ENCODE data around the gene TMEM259.

Gene TMEM259

DNA sequence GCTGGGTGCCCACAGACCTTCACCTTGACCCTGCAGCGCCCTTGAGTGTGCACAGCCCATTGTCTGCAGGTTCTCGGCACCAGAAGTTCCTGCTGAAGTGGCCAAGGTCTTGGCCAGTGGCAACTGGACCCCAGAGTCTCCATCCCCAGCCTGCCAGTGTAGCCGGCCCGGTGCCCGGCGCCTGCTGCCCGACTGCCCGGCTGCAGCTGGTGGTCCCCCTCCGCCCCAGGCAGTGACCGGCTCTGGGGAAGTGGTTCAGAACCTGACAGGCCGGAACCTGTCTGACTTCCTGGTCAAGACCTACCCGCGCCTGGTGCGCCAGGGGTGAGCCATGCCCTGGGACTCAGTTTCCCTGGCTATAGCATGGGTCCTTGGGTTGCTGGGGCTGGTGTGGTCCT, 34.1 kb upstream of the TMEM259 start:
- no peak for DNase-seq

DNA sequence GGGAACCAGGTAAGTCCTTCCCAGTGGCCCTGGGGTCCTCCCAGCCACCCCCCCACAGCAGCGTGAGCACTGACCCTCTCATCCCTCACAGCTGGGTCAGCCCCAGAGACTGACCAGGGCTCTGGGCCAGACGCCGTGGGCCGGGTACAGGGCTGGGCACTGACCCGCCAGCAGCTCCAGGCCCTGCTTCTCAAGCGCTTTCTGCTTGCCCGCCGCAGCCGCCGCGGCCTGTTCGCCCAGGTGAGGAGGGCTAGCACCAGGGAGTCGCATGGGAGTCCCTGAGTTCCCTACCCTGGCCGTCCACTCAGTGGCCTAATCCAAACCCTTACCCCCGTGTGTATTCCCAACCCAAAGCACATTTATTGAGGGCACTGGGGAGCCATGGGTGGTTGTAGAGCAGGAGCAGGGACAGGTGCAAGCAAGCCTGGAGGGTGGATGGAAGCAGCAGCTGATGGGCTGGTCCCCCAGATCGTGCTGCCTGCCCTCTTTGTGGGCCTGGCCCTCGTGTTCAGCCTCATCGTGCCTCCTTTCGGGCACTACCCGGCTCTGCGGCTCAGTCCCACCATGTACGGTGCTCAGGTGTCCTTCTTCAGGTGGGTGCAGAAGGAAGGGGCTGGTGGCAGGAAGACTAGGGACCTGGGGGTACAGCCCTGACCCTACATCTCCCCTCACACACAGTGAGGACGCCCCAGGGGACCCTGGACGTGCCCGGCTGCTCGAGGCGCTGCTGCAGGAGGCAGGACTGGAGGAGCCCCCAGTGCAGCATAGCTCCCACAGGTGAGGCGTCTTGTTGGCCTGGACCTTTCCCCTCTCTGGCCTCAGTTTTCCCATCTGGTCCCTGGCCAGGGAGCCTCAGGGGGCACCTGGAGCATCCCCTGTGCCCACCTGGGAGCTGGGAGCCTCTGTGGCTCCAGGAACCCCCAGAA, 33.4 kb upstream of the TMEM259 start:
- no peak for DNase-seq

DNA sequence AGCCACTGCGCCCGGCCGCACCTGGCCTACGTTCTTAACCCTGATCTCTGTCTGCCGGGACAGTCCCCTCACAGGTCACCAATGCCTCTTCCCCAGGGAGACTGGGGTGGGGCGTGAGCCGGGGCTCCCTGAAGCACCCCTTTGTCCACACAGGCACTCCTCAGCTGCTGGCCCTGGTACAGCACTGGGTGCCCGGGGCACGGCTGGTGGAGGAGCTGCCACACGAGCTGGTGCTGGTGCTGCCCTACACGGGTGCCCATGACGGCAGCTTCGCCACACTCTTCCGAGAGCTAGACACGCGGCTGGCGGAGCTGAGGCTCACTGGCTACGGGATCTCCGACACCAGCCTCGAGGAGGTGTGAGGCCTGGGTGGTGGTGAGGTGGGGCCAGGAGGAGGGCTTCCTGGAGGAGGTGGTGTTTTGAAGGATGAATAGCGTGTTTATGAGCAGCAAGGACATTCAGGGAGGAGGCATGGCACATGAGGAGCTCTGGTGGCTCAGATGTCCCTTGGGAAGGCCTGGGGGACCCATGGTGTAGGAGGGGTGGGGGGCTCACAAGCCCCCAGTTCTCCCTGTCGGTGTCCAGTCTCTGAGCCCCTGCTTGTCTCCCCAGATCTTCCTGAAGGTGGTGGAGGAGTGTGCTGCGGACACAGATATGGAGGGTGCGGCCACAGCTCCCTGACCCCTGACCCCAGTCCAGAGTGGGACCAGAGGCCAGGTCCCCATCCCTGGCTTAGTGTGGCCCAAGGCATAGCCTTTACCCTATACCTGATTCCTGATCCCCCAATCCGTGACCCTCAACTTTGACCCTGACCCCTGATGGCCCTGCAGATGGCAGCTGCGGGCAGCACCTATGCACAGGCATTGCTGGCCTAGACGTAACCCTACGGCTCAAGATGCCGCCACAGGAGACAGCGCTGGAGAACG, 32.5 kb upstream of the TMEM259 start:
- DNase-seq = no peak

DNA sequence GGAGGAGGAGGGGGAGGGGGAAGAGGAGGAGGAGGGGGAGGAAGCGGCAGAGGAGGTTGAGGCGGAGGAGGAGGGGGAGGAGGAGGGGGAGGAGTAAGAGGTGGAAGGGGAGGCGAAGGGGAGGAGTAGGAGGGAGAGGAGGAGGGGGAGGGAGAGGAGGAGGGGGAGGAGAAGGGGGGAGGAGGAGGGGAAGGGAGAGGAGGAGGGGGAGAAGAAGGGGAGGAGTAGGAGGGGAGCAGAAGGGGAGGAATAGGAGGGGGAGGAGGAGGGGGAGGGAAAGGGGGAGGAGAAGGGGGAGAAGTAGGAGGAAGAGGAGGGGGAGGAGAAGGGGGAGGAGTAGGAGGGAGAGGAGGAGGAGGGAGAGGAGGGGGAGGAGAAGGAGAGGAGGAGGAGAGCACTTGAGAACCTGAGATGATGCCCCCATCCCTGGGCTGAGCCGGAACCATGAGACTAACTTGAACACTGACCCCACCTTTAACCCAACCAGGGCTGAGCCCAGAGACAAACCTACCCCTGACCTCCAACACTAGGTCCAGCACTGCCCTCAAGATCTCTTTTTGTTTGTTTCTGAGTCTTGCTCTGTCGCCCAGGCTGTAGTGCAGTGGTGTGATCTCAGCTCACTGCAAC, 31.5 kb upstream of the TMEM259 start:
- DNase-seq = no peak

DNA sequence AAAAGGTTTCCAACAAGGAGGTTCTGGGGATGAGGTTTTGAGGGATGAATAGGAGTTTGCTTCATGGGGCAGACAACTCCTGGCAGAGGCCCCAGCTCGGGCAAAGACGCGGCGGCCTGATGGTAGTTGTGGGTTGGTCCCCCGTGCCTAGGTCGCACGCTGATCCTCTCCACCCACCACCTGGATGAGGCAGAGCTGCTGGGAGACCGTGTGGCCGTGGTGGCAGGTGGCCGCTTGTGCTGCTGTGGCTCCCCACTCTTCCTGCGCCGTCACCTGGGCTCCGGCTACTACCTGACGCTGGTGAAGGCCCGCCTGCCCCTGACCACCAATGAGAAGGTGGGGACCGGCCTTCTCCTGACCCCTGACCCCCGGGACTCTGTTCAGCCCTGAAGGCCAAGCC, 30.9 kb upstream of the TMEM259 start:
- no peak for DNase-seq

DNA sequence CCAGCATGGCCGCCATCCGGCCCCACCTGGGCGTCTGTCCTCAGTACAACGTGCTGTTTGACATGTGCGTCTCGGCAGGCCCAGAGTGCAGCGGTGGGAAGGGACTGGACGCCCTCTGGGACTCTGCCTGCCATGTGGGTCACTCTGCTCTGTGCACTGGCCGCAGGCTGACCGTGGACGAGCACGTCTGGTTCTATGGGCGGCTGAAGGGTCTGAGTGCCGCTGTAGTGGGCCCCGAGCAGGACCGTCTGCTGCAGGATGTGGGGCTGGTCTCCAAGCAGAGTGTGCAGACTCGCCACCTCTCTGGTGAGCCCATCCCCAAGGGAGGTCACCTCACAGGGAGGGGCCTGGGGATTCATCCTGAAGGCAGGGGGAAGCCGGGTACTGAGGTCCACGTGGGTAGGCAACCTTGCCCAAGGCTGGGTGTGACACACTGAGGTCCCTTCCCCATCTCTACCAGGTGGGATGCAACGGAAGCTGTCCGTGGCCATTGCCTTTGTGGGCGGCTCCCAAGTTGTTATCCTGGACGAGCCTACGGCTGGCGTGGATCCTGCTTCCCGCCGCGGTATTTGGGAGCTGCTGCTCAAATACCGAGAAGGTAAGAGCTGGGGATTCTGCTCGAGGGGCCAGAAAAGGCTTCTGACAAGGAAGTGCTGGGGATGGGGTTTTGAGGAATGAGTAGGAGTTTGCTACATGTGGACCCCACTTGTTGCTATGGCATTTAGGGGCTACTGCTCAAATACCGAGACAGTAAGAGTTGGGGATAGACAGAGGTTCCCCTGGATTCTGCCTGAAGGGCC, 30.3 kb upstream of the TMEM259 start:
- DNase-seq = no peak

DNA sequence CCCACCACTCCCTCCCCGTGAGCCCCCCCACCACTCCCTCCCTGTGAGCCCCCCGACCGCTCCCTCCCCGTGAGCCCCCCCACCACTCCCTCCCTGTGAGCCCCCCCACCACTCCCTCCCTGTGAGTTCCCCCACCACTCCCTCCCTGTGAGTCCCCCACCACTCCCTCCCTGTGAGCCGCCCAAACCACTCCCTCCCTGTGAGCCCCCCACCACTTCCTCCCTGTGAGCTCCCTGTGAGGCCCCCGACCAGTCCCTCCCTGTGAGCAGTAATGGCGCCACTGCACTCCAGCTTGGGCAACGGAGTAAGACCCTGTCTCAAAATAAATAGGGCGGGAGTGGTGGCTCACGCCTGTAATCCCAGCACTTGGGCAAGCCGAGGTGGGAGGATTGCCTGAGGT, 28.9 kb upstream of the TMEM259 start:
- DNase-seq = no peak

DNA sequence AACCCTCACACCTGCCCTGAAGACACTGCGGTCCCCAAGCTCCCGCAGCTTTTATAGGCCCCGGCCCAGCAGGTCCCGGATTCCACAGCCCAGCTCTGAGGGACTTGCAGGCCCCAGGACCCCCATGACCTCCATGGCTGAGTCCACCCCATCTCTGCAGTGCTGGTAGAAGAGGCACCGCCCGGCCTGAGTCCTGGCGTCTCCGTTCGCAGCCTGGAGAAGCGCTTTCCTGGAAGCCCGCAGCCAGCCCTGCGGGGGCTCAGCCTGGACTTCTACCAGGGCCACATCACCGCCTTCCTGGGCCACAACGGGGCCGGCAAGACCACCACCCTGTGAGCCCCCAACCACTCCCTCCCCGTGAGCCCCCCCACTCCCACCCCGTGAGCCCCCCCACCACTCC, 28.2 kb upstream of the TMEM259 start:
- DNase-seq = no peak

DNA sequence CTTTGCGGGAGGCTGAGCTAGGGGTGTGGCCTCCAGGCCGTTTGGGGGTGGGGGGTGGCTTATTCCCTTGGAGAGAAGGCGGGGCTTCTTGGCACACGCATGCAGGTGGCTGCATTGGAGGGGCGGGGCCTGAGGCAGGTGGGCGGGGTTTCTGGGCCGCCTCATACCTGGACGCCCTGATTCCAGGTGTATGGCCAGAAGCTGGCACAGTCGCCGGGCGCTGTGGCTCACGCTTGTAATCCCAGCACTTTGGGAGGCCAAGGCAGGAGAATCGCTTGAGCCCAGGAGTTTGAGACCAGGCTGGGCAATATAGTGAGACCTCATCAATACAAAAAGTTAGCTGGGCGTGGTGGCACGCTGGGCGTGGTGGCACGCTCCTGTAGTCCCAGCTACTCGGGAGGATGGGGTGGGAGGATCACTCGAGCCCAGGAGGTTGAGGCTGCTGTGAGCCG, 26.8 kb upstream of the TMEM259 start:
- no peak for DNase-seq

DNA sequence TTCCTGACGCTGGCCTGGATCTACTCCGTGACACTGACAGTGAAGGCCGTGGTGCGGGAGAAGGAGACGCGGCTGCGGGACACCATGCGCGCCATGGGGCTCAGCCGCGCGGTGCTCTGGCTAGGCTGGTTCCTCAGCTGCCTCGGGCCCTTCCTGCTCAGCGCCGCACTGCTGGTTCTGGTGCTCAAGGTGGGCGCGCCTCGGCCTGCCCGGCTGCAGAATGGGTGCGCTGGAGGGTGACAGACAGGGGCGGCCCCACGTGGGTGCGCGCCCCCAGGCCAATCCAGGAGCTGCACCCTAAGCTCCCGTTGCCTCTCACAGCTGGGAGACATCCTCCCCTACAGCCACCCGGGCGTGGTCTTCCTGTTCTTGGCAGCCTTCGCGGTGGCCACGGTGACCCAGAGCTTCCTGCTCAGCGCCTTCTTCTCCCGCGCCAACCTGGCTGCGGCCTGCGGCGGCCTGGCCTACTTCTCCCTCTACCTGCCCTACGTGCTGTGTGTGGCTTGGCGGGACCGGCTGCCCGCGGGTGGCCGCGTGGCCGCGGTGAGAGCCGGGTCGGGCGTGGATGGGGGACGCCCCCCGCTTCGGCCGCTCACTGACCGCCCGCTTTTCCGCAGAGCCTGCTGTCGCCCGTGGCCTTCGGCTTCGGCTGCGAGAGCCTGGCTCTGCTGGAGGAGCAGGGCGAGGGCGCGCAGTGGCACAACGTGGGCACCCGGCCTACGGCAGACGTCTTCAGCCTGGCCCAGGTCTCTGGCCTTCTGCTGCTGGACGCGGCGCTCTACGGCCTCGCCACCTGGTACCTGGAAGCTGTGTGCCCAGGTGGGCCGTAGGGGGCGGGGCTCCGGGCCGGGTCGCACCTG, 26.1 kb upstream of the TMEM259 start:
- DNase-seq = no peak

DNA sequence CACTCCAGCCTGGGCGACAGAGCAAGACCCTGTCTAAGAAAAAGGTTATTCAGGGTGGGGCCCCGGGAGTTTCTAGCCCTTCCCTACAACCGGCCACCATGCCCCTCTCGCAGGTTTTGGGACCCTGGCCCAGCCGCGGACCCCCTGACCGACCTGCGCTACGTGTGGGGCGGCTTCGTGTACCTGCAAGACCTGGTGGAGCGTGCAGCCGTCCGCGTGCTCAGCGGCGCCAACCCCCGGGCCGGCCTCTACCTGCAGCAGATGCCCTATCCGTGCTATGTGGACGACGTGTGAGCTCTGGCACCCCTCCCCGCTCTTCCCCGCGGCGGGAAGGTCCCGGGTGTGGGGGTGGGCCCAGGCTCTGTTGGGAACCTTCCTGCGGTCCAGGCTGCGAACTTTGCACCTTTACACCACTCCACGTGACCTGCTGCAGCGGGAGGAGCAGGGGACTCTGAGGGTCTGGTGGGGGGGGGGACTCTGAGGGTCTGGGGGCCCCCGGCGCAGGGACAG, 25.2 kb upstream of the TMEM259 start:
- no peak for DNase-seq

DNA sequence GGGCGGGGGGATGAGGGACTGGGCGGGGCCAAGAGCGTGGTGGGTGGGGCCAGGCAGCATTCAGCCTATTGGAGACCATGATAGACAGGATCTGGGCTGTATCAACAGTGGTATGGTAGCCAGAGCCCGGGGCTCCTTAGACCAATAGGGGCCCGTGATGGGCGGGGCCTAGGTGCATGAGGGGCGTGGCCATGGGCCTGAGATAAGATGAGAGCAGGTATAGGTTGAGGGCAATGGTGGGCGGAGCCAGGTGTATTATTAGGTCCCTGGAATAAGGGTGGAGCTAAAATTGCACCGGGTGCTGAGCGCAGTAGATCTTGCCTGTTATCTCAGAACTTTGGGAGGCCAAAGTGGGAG, 24.3 kb upstream of the TMEM259 start:
- peak; percentile 79 to 84 for DNase-seq

DNA sequence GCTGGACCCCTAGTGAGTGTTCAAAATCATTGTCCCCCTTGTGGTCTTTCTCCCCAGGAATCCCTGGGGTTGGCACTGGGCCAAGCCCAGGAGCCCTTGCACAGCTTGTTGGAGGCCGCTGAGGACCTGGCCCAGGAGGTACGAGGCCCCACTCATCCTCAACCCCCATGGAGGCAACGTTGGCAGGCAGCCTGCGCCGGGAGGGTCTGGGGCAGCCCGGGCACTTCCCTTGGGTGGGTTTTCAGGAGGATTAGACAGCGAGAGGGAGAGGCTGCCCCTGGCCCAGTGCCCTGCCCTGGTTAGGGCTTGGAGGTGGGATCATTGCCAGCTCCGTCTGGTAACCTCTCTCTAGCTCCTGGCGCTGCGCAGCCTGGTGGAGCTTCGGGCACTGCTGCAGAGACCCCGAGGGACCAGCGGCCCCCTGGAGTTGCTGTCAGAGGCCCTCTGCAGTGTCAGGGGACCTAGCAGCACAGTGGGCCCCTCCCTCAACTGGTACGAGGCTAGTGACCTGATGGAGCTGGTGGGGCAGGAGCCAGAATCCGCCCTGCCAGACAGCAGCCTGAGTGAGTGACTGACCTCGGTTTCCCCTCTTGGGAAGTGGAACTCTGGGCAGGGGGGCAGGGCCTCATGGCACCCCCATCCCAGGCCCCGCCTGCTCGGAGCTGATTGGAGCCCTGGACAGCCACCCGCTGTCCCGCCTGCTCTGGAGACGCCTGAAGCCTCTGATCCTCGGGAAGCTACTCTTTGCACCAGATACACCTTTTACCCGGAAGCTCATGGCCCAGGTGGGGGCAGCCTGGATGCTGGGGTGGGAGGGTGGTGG, 22.0 kb upstream of the TMEM259 start:
- no peak for DNase-seq

DNA sequence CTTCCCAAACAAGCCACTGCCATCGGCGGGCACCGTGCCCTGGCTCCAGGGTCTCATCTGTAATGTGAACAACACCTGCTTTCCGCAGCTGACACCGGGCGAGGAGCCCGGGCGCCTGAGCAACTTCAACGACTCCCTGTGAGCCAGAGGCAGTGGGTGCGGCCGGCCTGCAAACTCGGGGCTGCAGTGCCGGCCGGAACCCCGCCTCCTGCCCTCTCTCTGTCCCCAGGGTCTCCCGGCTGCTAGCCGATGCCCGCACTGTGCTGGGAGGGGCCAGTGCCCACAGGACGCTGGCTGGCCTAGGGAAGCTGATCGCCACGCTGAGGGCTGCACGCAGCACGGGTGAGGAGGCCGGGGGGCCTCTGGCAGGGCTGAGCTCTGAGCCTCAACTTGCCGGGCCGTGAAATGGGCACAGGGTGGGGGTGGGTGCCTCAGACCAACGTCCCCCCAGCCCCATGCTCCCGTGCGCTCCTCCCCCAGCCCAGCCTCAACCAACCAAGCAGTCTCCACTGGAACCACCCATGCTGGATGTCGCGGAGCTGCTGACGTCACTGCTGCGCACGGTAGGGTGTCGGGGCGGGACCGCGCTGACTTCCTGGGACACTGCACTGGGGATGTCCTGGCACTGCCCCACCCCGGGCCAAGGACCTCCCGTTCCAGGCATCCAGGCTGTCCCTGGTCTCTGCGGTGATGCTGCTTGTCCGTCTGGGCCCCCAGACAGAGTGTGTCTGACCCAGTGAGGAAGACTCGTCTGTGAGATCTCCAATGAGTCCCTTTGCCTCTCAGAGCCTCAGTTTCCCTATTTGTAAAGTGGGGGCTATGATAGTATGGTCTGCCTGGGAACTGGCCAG, 21.1 kb upstream of the TMEM259 start:
- no peak for DNase-seq

DNA sequence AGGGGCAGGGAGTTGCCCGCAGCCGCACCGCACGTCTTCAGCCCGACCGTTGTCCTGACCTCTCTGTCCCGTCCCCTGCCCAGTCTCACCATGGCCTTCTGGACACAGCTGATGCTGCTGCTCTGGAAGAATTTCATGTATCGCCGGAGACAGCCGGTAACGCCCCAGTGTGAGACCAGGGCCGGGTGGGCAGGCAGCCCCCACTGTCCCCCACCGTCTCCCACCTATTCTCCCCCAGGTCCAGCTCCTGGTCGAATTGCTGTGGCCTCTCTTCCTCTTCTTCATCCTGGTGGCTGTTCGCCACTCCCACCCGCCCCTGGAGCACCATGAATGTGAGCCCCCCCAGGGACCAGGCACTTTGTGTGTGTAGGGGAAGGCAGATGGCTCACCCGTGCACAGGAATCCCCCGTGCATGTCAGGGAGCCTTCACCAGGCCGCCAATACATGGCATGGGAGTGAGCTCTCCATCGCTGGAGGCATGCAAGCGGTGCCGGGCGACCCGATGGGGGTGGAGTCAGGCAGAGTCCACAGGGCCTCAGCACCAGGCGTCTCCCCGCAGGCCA, 20.4 kb upstream of the TMEM259 start:
- no peak for DNase-seq

DNA sequence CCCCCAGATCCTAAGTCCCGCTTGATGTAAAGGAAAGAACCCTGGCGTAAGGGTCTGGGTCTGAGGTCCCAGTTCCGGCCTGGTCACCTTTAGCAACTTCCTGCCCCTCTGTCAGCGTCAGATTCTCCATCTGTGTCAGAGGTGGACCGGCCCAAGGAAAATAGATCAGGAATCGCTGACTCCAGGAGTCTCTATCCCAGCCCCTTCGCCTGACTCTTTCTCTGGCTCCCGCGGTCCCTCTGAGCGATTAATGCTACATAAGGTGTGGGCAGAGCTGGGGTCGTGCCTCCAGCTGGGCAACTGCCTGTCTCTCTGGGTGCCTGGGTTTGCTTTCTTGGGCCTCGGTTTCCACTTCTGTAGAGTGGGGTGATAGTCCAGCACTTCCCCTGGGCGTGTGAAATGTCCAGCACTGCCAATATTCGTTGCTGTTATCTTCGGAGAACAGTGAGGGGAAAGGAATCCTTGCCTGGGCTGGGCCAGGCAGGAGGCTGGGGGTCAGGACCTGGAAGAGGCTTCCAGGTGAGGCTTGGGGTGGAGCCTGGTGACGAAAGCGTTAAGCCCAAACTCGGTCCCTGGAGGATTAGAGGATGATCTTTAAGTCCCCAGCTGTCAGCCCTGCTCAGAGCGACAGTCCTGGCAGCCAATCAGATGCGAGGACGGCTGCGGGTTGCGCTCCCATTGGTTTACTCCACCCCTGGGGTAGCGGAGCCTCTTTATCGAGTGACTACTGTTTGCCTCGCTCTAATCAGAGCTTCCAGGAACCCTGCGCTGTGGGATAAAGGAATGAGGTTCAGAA, 19.8 kb upstream of the TMEM259 start:
- peak; percentile 93 for DNase-seq

DNA sequence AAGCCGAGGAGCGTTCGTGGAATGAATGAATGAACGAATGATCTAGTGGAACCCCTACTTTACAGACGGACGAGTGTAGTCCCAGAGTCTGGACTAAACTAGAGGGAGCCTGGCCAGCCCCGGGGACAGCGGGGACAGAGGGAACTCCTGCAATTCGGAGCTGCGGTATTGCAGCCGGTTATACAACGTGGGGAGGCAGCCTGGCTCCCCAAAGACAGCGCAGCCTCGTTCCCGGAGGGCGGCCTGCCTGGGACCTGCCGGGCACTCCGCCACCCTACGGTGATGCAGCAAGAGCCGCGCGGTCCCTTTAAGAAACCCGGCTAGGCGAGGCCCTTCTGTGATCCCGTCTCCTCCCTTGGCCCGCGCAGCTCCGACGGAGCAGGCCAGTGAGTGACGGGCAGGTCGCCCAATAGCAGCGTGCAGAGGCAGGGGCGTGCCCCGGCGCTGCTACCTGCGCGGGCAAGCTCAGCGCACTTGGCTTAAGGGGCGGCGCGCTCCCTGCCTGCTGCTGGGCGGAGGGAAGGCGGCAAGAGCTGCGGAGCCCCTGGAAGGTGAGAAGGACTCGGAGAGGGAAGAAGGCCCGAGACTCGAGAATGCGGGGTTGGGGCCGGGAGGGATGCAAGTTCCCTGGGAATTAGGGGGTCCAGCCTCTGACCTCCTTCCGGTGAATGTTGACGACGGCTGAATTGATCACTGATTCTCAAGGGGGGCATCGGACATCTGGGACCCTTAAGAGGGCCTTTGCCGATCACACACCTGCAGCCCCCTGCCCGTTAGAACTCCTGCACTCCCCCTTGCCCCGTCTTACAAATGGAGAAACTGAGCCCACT, 18.9 kb upstream of the TMEM259 start, which contains the start of gene ABCA7:
ABCA7 (plus strand) TSS at position 462 of the 830 bp plus-strand sequence. CDS start 1,255 bp downstream, outside the sequence.
- peak; percentile 98 to 99 for DNase-seq

Measured in CD4-positive, alpha-beta T cell treated with Interleukin-1 beta for 1 hour (primary cell).